ENCODE data around the gene TIFAB. TPM values are rescaled to one million over a fixed set of nuclear protein-coding genes. Genes with fewer than 3 reads are reported as not detected.

TIFAB gene
- total RNA-seq, 1 experiment from 2014 or later = not detected

DNA sequence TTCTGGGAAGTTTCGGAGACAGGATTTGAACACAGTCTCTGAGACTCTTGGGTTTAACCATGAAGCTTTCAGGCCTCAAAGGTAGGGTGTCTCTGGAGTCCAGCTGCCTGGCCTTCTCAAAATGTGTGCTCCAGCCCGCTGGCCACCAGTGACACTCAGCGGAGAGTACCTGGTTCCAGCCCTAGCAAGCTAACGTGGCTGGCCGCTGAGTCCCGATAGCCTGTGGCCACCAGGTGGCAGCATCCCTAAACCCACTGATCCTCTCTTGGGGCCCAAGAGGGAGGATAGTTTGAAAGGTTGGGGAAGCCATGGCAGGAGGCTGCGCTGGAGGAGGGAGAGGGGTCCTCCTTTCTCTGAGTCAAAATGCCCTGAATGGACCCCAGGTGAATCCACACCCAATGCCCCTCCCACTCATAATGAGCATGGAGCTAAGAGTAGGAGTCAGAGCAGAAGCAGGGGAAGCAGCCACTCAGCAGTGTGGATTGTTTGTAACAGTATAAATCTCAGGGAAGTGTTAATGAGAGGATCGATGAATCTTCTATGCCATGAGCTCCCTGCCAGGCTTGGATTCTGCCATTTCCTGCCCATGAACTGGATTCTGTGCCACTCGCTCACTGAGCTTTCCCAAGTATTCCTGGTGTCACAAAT is 5.4 kb upstream of the TIFAB start:
- no peak overlapping the region for H3K9ac ChIP-seq (ENCODE audit: low read length)
- H3K79me2 ChIP-seq (ENCODE audit: insufficient read depth, low read length) = no peaks in the 10 kb centered on the region
- ChIA-PET POLR2A (interaction anchor here (1.2 to 1.9 kb wide), 3 partner anchors 22 to 97 kb away, joined by 3 to 8 read pairs (median 4); no protein-coding TSS in a partner anchor), CTCF (interaction anchor here (0.6 to 14.2 kb wide), 21 partner anchors 8 to 551 kb away, joined by 3 to 476 read pairs (median 5); partner anchors contain the start of genes DCANP1 and SLC25A48), RAD21 (ENCODE audit: low non-redundant PET in 1 of 2, low total read pairs in 2 of 2, uncharacterized antibody in 2 of 2, unreplicated experiment in 2 of 2) (interaction anchor here (0.9 to 1.9 kb wide), 2 partner anchors 93 to 94 kb away, joined by 3 to 5 read pairs; no protein-coding TSS in a partner anchor)
- TF ChIP-seq CBX3 (IDR thresholded peaks at IDR 0.05; ENCODE audit: low read depth) = peak; percentile 83
- TF ChIP-seq YY1 (IDR thresholded peaks at IDR 0.05; ENCODE audit: extremely low read depth, insufficient replicate concordance, low read depth, low read length) = no peak
- TF ChIP-seq EGR1 (IDR thresholded peaks at IDR 0.05; ENCODE audit: low read depth) = no peak
- TF ChIP-seq POLR2A (IDR thresholded peaks at IDR 0.05; ENCODE audit: borderline replicate concordance, extremely low read depth, insufficient read depth, insufficient read length) = no peak
- TF ChIP-seq EZH2phosphoT487 (IDR thresholded peaks at IDR 0.05; ENCODE audit: borderline replicate concordance) = no peak
- peak; percentile 71 for TF ChIP-seq RAD21 (IDR thresholded peaks at IDR 0.05; ENCODE audit: low read depth)
- TF ChIP-seq MAX (IDR thresholded peaks at IDR 0.05) = no peak
- TF ChIP-seq JUND (IDR thresholded peaks at IDR 0.05) = no peak
- no peak for TF ChIP-seq ZFX (IDR thresholded peaks at IDR 0.05)
- TF ChIP-seq FOSL1 (IDR thresholded peaks at IDR 0.05; ENCODE audit: low read depth) = no peak
- TF ChIP-seq CEBPB (IDR thresholded peaks at IDR 0.05; ENCODE audit: low read depth) = no peak
- no peak for TF ChIP-seq ELF1 (IDR thresholded peaks at IDR 0.05; ENCODE audit: borderline replicate concordance, low read depth)
- no peak for TF ChIP-seq ZNF274 (IDR thresholded peaks at IDR 0.05; ENCODE audit: low read depth, low read length)
- TF ChIP-seq SRF (IDR thresholded peaks at IDR 0.05; ENCODE audit: low read depth) = no peak
- TF ChIP-seq EZH2 (IDR thresholded peaks at IDR 0.05) = no peak
- no peak for TF ChIP-seq SP1 (IDR thresholded peaks at IDR 0.05; ENCODE audit: low read depth)
- peak; percentile 23 for TF ChIP-seq TCF7L2 (IDR thresholded peaks at IDR 0.05; ENCODE audit: borderline replicate concordance, extremely low read depth, insufficient read depth, insufficient read length)
- TF ChIP-seq, protein P1, sequence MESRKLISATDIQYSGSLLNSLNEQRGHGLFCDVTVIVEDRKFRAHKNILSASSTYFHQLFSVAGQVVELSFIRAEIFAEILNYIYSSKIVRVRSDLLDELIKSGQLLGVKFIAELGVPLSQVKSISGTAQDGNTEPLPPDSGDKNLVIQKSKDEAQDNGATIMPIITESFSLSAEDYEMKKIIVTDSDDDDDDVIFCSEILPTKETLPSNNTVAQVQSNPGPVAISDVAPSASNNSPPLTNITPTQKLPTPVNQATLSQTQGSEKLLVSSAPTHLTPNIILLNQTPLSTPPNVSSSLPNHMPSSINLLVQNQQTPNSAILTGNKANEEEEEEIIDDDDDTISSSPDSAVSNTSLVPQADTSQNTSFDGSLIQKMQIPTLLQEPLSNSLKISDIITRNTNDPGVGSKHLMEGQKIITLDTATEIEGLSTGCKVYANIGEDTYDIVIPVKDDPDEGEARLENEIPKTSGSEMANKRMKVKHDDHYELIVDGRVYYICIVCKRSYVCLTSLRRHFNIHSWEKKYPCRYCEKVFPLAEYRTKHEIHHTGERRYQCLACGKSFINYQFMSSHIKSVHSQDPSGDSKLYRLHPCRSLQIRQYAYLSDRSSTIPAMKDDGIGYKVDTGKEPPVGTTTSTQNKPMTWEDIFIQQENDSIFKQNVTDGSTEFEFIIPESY (IDR thresholded peaks at IDR 0.05; ENCODE audit: extremely low read depth, insufficient replicate concordance, low read length) = no peak
- peak; percentile 30; the same call in 1 of the 2 replicates for TF ChIP-seq POLR2AphosphoS5 (IDR thresholded peaks at IDR 0.05; ENCODE audit: low read depth, low read length)
- TF ChIP-seq, protein P2, sequence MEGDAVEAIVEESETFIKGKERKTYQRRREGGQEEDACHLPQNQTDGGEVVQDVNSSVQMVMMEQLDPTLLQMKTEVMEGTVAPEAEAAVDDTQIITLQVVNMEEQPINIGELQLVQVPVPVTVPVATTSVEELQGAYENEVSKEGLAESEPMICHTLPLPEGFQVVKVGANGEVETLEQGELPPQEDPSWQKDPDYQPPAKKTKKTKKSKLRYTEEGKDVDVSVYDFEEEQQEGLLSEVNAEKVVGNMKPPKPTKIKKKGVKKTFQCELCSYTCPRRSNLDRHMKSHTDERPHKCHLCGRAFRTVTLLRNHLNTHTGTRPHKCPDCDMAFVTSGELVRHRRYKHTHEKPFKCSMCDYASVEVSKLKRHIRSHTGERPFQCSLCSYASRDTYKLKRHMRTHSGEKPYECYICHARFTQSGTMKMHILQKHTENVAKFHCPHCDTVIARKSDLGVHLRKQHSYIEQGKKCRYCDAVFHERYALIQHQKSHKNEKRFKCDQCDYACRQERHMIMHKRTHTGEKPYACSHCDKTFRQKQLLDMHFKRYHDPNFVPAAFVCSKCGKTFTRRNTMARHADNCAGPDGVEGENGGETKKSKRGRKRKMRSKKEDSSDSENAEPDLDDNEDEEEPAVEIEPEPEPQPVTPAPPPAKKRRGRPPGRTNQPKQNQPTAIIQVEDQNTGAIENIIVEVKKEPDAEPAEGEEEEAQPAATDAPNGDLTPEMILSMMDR (IDR thresholded peaks at IDR 0.05 in 2 of 3, conservative IDR thresholded peaks at IDR 0.05 in 1 of 3; ENCODE audit: borderline replicate concordance in 1 of 3, insufficient read depth in 1 of 3, low read depth in 2 of 3, low read length in 2 of 3) = peak; percentile 89 to 97 (median 95)
- peak overlapping the region; percentile 63 for H2AFZ ChIP-seq (ENCODE audit: low read depth, low read length, poor library complexity, severe bottlenecking)
- H3K27ac ChIP-seq (ENCODE audit: low read depth, low read length) = no peak overlapping the region
- no peaks in the 10 kb centered on the region for H3K36me3 ChIP-seq (ENCODE audit: control insufficient read depth in 1 of 2, insufficient read depth in 2 of 2, low read length in 2 of 2)
- no peaks in the 10 kb centered on the region for H3K27me3 ChIP-seq (ENCODE audit: insufficient read depth, low read length)
- peak; percentile 84 for ATAC-seq
- H3K4me2 ChIP-seq (ENCODE audit: low read length) = peak overlapping the region; percentile 27; the same call in 1 of the 2 replicates
- BruUV-seq (replicated peaks) = no TSS peak
- H3K4me3 ChIP-seq (replicated peaks in 1 of 2; ENCODE audit: low read depth in 1 of 2, low read length in 2 of 2) = no peak overlapping the region
- H4K20me1 ChIP-seq (ENCODE audit: insufficient read depth) = no peaks in the 10 kb centered on the region
- no peaks in the 10 kb centered on the region; the same call in 1 of the 2 replicates for H3K9me2 ChIP-seq (ENCODE audit: insufficient read depth)
- intact Hi-C loops (cut with micrococcal nuclease) = loop anchor here (5.0 to 10.0 kb wide), 2 partner anchors 495 to 597 kb away; partner anchors contain the start of gene LECT2
- DNase-seq (ENCODE audit: low read depth, low spot score) = peak; percentile 74
- no peaks in the 10 kb centered on the region for H3K9me3 ChIP-seq (ENCODE audit: control insufficient read depth in 1 of 2, insufficient read depth in 1 of 2, low read depth in 1 of 2, low read length in 2 of 2)
- H3K4me1 ChIP-seq (ENCODE audit: control insufficient read depth in 1 of 2, insufficient read depth in 2 of 2, low read length in 2 of 2) = peaks cover 10 to 38% of the 10 kb centered on the region in 2 experiments

Data from HCT116 (cell line).